ENCODE measurements around the gene CDIP1. TPM values are rescaled to one million over a fixed set of nuclear protein-coding genes. Genes with fewer than 3 reads are reported as not detected.
A peak's percentile ranks its signal among the peaks of the same experiment; 100 is the strongest.

Gene CDIP1
- total RNA-seq, 2 donors from 2014 or later = 41.8 to 64.4 TPM

- WGBS, 2 experiments (ENCODE audit: insufficient coverage in 1 of 2, insufficient read length in 1 of 2) = 93 to 96% methylated on average over 26 to 32 of the region's 32 CpGs
- Histone ChIP-seq H3K27me3 (ENCODE audit: control insufficient read depth, insufficient read depth, low read length, poor library complexity, severe bottlenecking) (no peaks in the 10 kb centered on the region), H3K4me1 (ENCODE audit: control insufficient read depth, insufficient read depth, low read length) (no peaks in the 10 kb centered on the region), H3K36me3 (ENCODE audit: control insufficient read depth, insufficient read depth, low read length) (peaks cover 35% of the 10 kb centered on the region), H3K27ac (ENCODE audit: low read depth, low read length) (no peak overlapping the region), H3K9me3 (ENCODE audit: control insufficient read depth, low read length) (no peaks in the 10 kb centered on the region), H3K9ac (ENCODE audit: extremely low read depth, low read length, poor library complexity, severe bottlenecking) (no peak overlapping the region), H3K4me3 (ENCODE audit: low read length) (no peak overlapping the region)
- no peak for TF ChIP-seq CTCF (conservative IDR thresholded peaks at IDR 0.05)
- Mint-ChIP-seq H3K27ac (no peak overlapping the region), H3K27me3 (ENCODE audit: insufficient read depth) (no peaks in the 10 kb centered on the region), H3K9me3 (no peaks in the 10 kb centered on the region), H3K4me3 (no peak overlapping the region), H3K36me3 (ENCODE audit: low read depth) (peaks cover 34% of the 10 kb centered on the region), H3K4me1 (no peaks in the 10 kb centered on the region)
- no peak for DNase-seq
Observed at GRCh38 chr16:4465977-4466779, 72.4 kb downstream of the CDIP1 start.

DNA sequence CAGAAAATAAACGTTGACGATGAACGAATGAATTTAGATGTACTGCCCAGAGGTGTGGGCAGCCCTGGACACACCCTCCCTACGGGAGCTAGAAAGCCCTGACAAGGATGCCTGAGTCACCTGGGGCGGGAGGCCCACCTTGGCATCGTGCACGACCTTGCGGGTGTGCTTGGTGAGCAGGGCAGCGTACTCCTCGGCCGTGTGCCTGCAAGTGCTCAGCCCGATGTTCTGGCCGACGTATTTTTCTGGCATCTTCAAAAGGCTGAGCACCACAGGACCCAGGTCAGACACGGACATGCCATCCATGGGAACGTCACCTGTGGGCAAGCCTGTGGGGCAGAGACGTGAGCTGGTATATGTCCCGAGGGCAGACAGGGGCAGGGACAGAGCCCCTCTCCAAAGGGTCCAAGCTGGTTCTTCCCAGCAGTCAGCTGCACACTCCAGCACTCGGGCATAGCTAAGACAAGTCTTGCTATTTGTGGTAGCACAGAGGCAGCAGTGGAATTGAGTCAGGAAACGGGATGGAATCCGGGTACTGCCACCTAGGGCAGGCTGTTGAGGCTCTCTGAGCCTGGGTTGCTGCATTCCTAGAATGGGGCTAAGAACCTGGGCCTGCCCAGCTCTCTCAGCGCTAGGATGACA lies 74.9 kb downstream of the CDIP1 start:
- no peak for DNase-seq
- Histone ChIP-seq H3K36me3 (ENCODE audit: control insufficient read depth, insufficient read depth, low read length) (peaks cover 32% of the 10 kb centered on the region), H3K4me1 (ENCODE audit: control insufficient read depth, insufficient read depth, low read length) (no peaks in the 10 kb centered on the region), H3K27me3 (ENCODE audit: control insufficient read depth, insufficient read depth, low read length, poor library complexity, severe bottlenecking) (no peaks in the 10 kb centered on the region), H3K27ac (ENCODE audit: low read depth, low read length) (peak overlapping the region; percentile 4), H3K9ac (ENCODE audit: extremely low read depth, low read length, poor library complexity, severe bottlenecking) (peak overlapping the region; percentile 6), H3K4me3 (ENCODE audit: low read length) (no peak overlapping the region), H3K9me3 (ENCODE audit: control insufficient read depth, low read length) (no peaks in the 10 kb centered on the region)
- Mint-ChIP-seq H3K27me3 (ENCODE audit: insufficient read depth) (no peaks in the 10 kb centered on the region), H3K4me1 (no peaks in the 10 kb centered on the region), H3K36me3 (ENCODE audit: low read depth) (peaks cover 33% of the 10 kb centered on the region), H3K9me3 (no peaks in the 10 kb centered on the region), H3K4me3 (no peak overlapping the region), H3K27ac (peak overlapping the region; percentile 62)
- no peak for TF ChIP-seq CTCF (conservative IDR thresholded peaks at IDR 0.05)
- WGBS, 2 experiments (ENCODE audit: insufficient coverage in 1 of 2, insufficient read length in 1 of 2) = 92 to 93% methylated on average over 21 to 22 of the region's 22 CpGs

- no peaks in the 10 kb centered on the region for H3K4me1 ChIP-seq (ENCODE audit: control insufficient read depth, insufficient read depth, low read length)
- no peaks in the 10 kb centered on the region for H3K9me3 Mint-ChIP-seq
- peaks cover 33% of the 10 kb centered on the region for H3K36me3 Mint-ChIP-seq (ENCODE audit: low read depth)
- H3K4me3 ChIP-seq (ENCODE audit: low read length) = no peak overlapping the region
- no peaks in the 10 kb centered on the region for H3K27me3 Mint-ChIP-seq (ENCODE audit: insufficient read depth)
- H3K9me3 ChIP-seq (ENCODE audit: control insufficient read depth, low read length) = no peaks in the 10 kb centered on the region
- no peak for TF ChIP-seq CTCF (conservative IDR thresholded peaks at IDR 0.05)
- H3K27ac Mint-ChIP-seq = no peak overlapping the region
- no peaks in the 10 kb centered on the region for H3K27me3 ChIP-seq (ENCODE audit: control insufficient read depth, insufficient read depth, low read length, poor library complexity, severe bottlenecking)
- 88 to 91% methylated on average over 25 to 26 of the region's 27 CpGs for WGBS, 2 experiments (ENCODE audit: insufficient coverage in 1 of 2, insufficient read length in 1 of 2)
- DNase-seq = peak; percentile 80
- peak overlapping the region; percentile 78 for H3K27ac ChIP-seq (ENCODE audit: low read depth, low read length)
- no peak overlapping the region for H3K4me3 Mint-ChIP-seq
- H3K4me1 Mint-ChIP-seq = no peaks in the 10 kb centered on the region
- peaks cover 26% of the 10 kb centered on the region for H3K36me3 ChIP-seq (ENCODE audit: control insufficient read depth, insufficient read depth, low read length)
- no peak overlapping the region for H3K9ac ChIP-seq (ENCODE audit: extremely low read depth, low read length, poor library complexity, severe bottlenecking)
Observed at GRCh38 chr16:4461250-4462085, 77.1 kb downstream of the CDIP1 start.
